SK-N-SH (cell line): ENCODE results near the gene DEFB119. TPM values are rescaled to one million over a fixed set of nuclear protein-coding genes. Genes with fewer than 3 reads are reported as not detected.

Source experiments
- CTCF ChIA-PET: fragments of 300-600, 350-600 bp; formaldehyde crosslinking; extraction: SDS; loops from one replicate; lab custom pipeline; 2021; lab: Yijun Ruan, JAX
- POLR2A ChIA-PET: fragments of 350-600 bp; sonication (Branson Sonifier 250); formaldehyde crosslinking; extraction: SDS; loops from one replicate; lab custom pipeline; 2020; ENCODE audit warnings: antibody characterized with exemption, inconsistent platforms; lab: Yijun Ruan, JAX
- DNase-seq: peaks from one replicate; pipeline ENCODE4 v3.0.0; 2012
- H2AFZ ChIP-seq: fragments of 200-600 bp; sonication (generic); 2 replicates; pipeline ENCODE4 v1.8.1; 2016; ENCODE audit warnings: antibody characterized with exemption, mild to moderate bottlenecking, low read depth
- H3F3A ChIP-seq: fragments of 200-600 bp; sonication (generic); replicated peaks from 2 replicates; pipeline ENCODE3; 2016; ENCODE audit warnings: antibody characterized with exemption, mild to moderate bottlenecking; ENCODE audit not compliant: insufficient read depth
- H3K27ac ChIP-seq, 2 experiments: fragments of 200-500 bp in 1 of 2; fragments of 200-600 bp in 1 of 2; sonication (Bioruptor generic) in 1 of 2; sonication (generic), shearing (Covaris generic) in 1 of 2; 2 replicates each; pipeline versions ENCODE4 v1.5.1 to v1.6.1; 2014 to 2016; ENCODE audit warnings: low read depth in 2 of 2, inconsistent platforms in 1 of 2, low read length in 1 of 2, mild to moderate bottlenecking in 1 of 2, mixed read lengths in 1 of 2
- H3K27me3 ChIP-seq: fragments of 200-600 bp; sonication (generic), shearing (Covaris generic); 2 replicates; pipeline ENCODE4 v1.6.1; 2016; ENCODE audit warnings: mixed run types; ENCODE audit not compliant: insufficient read depth
- H3K36me3 ChIP-seq, 2 experiments: fragments of 200-500 bp in 1 of 2; fragments of 200-600 bp in 1 of 2; sonication (Bioruptor generic) in 1 of 2; sonication (generic) in 1 of 2; replicated peaks in 1 of 2; 2 replicates each; pipeline versions ENCODE3 to v1.5.1; 2014 to 2016; ENCODE audit warnings: low read length in 1 of 2, mild to moderate bottlenecking in 1 of 2; ENCODE audit not compliant: insufficient read depth in 2 of 2, control insufficient read depth in 1 of 2
- H3K4me1 ChIP-seq, 2 experiments: fragments of 200-500 bp in 1 of 2; fragments of 200-600 bp in 1 of 2; sonication (Bioruptor generic) in 1 of 2; sonication (generic), shearing (Covaris generic) in 1 of 2; 2 replicates each; pipeline versions ENCODE4 v1.5.1 to v1.6.1; 2014 to 2016; ENCODE audit warnings: low read depth in 1 of 2, low read length in 1 of 2, mixed run types in 1 of 2; ENCODE audit not compliant: insufficient read depth in 2 of 2, control insufficient read depth in 1 of 2
- H3K4me2 ChIP-seq: fragments of 200-600 bp; sonication (generic), shearing (Covaris generic); 2 replicates; pipeline ENCODE4 v1.6.1; 2017; ENCODE audit warnings: mixed run types
- H3K4me3 ChIP-seq, 2 experiments: fragments of 200-500 bp in 1 of 2; fragments of 200-600 bp in 1 of 2; sonication (Bioruptor generic) in 1 of 2; sonication (generic), shearing (Covaris generic) in 1 of 2; 2 replicates each; pipeline versions ENCODE4 v1.5.1 to v1.8.1; 2014 to 2016; ENCODE audit warnings: low read depth in 2 of 2, inconsistent platforms in 1 of 2, low read length in 1 of 2, mild to moderate bottlenecking in 1 of 2, mixed read lengths in 1 of 2, moderate library complexity in 1 of 2
- H3K79me2 ChIP-seq: fragments of 200-600 bp; sonication (generic); 2 replicates; pipeline ENCODE4 v1.8.1; 2017; ENCODE audit warnings: mild to moderate bottlenecking; ENCODE audit not compliant: insufficient read depth
- H3K9ac ChIP-seq: fragments of 200-600 bp; sonication (generic); 2 replicates; pipeline ENCODE4 v1.6.1; 2017; ENCODE audit warnings: mixed run types
- H3K9me2 ChIP-seq: fragments of 200-600 bp; sonication (generic); 2 replicates; pipeline ENCODE4 v1.6.1; 2017; ENCODE audit warnings: mixed run types
- H3K9me3 ChIP-seq: fragments of 200-600 bp; sonication (generic); 2 replicates; pipeline ENCODE4 v1.6.1; 2017; ENCODE audit warnings: mixed run types, mild to moderate bottlenecking, moderate library complexity
- H4K20me1 ChIP-seq: fragments of 200-600 bp; sonication (generic); 2 replicates; pipeline ENCODE4 v1.6.1; 2017; ENCODE audit warnings: mild to moderate bottlenecking, mixed run types; ENCODE audit not compliant: insufficient read depth
- CTCF ChIP-seq: fragments of 200-600 bp; sonication (generic); IDR thresholded peaks from 2 replicates; pipeline ENCODE4 v1.6.1; 2017; ENCODE audit warnings: antibody characterized with exemption, mild to moderate bottlenecking, moderate library complexity
- FOXM1 ChIP-seq: IDR thresholded peaks from 2 replicates; pipeline ENCODE4 v1.4.0; 2012; ENCODE audit warnings: low read depth, mild to moderate bottlenecking
- GABPA ChIP-seq: IDR thresholded peaks from 2 replicates; pipeline ENCODE4 v1.4.0; 2012; ENCODE audit warnings: low read depth, mild to moderate bottlenecking
- MAX ChIP-seq: IDR thresholded peaks from 2 replicates; pipeline ENCODE4 v1.4.0; 2012; ENCODE audit warnings: low read depth
- MEF2A ChIP-seq: IDR thresholded peaks from 2 replicates; pipeline ENCODE4 v1.4.0; 2012; ENCODE audit warnings: low read depth, borderline replicate concordance
- MXI1 ChIP-seq: IDR thresholded peaks from 2 replicates; pipeline ENCODE4 v1.6.1; 2012; ENCODE audit warnings: mild to moderate bottlenecking, low read depth, low read length, improper control_type of control experiment
- RCOR1 ChIP-seq: fragments of 150-350 bp; IDR thresholded peaks from 2 replicates; pipeline ENCODE4 v1.6.1; 2017; ENCODE audit warnings: antibody characterized with exemption, low read length
- RFX5 ChIP-seq: IDR thresholded peaks from 2 replicates; pipeline ENCODE4 v1.6.1; 2012; ENCODE audit warnings: mild to moderate bottlenecking, improper control_type of control experiment, low read length
- SIN3A ChIP-seq: IDR thresholded peaks from 2 replicates; pipeline ENCODE4 v1.6.1; 2012; ENCODE audit warnings: low read depth, mild to moderate bottlenecking, low read length, moderate library complexity, borderline replicate concordance
- TAF1 ChIP-seq: IDR thresholded peaks from 2 replicates; pipeline ENCODE4 v1.6.1; 2012; ENCODE audit warnings: low read depth, mild to moderate bottlenecking, low read length, moderate library complexity, borderline replicate concordance
- TCF12 ChIP-seq: IDR thresholded peaks from 2 replicates; pipeline ENCODE4 v1.4.0; 2012
- ZBTB33 ChIP-seq: IDR thresholded peaks from 2 replicates; pipeline ENCODE4 v1.4.0; 2012; ENCODE audit warnings: low read depth, borderline replicate concordance
- WGBS: methylation state at CpG from one replicate; pipeline ENCODE4 v1.1.6; 2017; ENCODE audit warnings: low lambda C conversion rate; 5-methylcytosine and 5-hydroxymethylcytosine counted together
- polyA plus RNA-seq, 3 experiments: library from polyadenylated mRNA; depleted of rRNA; stranded (reverse); fragments of >200 nt; gene quantifications; 2 replicates each; pipeline ENCODE4 v1.2.3, GENCODE V29; 2012

Gene DEFB119
- polyA plus RNA-seq, 1 of the 3 experiments (the other 2 are of a cell fraction): not detected

- Histone ChIP-seq H3K27me3 (no peaks in the 10 kb centered on the region; the same call in 1 of the 2 replicates), H3K9me2 (no peaks in the 10 kb centered on the region), H3K9ac (no peak overlapping the region), H3K27ac (no peak overlapping the region), H3K79me2 (no peaks in the 10 kb centered on the region), H3K4me3 (no peak overlapping the region), H3K36me3 (no peaks in the 10 kb centered on the region), H3K9me3 (no peaks in the 10 kb centered on the region), H3K4me2 (no peak overlapping the region), H3K4me1 (no peaks in the 10 kb centered on the region), H2AFZ (no peak overlapping the region), H4K20me1 (no peaks in the 10 kb centered on the region), H3F3A (no peaks in the 10 kb centered on the region)
- ChIA-PET CTCF (no interaction called here), POLR2A (no interaction called here)
- DNase-seq: no peak
- 2% methylated on average over 3 of the region's 3 CpGs for WGBS
- no peak for TF ChIP-seq FOXM1
- no peak for TF ChIP-seq TCF12
- TF ChIP-seq RFX5: no peak
- TF ChIP-seq TAF1: no peak
- no peak for TF ChIP-seq MAX
- TF ChIP-seq MXI1: no peak
- TF ChIP-seq CTCF: no peak
- TF ChIP-seq ZBTB33: no peak
- no peak for TF ChIP-seq MEF2A
- no peak for TF ChIP-seq RCOR1
- no peak for TF ChIP-seq GABPA
- TF ChIP-seq SIN3A: no peak
These were observed 4.5 kb upstream of the DEFB119 start for GRCh38 chr20:31394900-31395299.

GRCh38 chr20:31392836-31393235, 2.4 kb upstream of the DEFB119 start:
- POLR2A ChIA-PET: no interaction called here
- Histone ChIP-seq H3K36me3 (no peaks in the 10 kb centered on the region), H2AFZ (no peak overlapping the region), H3K9me2 (no peaks in the 10 kb centered on the region), H3K9ac (no peak overlapping the region), H3K4me1 (no peaks in the 10 kb centered on the region), H3K9me3 (no peaks in the 10 kb centered on the region), H3K4me3 (no peak overlapping the region), H3K27ac (no peak overlapping the region), H3K79me2 (no peaks in the 10 kb centered on the region), H3F3A (no peaks in the 10 kb centered on the region), H4K20me1 (no peaks in the 10 kb centered on the region), H3K27me3 (peaks cover 8% of the 10 kb centered on the region; the same call in 1 of the 2 replicates), H3K4me2 (no peak overlapping the region)
- WGBS: 9% methylated on average over 2 of the region's 2 CpGs
- CTCF ChIA-PET: interaction anchor here (0.6 kb wide), 1 partner anchor 139 kb away, joined by 3 read pairs; no protein-coding TSS in a partner anchor
- DNase-seq: no peak
- TF ChIP-seq MAX: no peak
